Measurements from ENCODE around the gene CEP135.

CEP135 gene

DNA sequence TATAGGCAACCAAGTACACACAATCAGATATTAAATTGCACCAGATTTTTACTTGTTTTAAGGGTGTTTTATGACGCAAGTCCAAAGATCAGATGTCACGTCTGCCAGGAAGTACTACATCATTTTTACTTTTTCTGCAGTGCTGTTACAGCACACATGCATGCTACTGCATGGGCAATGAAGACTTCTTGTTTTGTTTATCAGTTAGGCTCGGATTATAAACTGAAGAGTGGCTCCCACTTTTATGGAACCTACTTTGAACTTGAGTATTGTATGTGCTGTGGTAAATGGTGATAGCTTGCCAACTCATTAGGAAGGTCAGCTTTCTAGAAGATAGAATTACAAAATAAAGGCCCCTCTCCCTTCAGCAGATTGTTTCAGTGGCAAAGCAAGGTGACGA, 131.6 kb downstream of the CEP135 start:
- FAIRE-seq (no peak), DNase-seq (ENCODE audit: insufficient read length, low spot score) (no peak)
- TF ChIP-seq SPI1 (IDR thresholded peaks at IDR 0.05; ENCODE audit: low read depth, low read length): no peak
- TF ChIP-seq TAF1 (IDR thresholded peaks at IDR 0.05; ENCODE audit: low read depth, low read length): no peak
- no peak for TF ChIP-seq POLR2A (IDR thresholded peaks at IDR 0.05; ENCODE audit: low read depth, low read length)
- no peak for TF ChIP-seq POLR2AphosphoS5 (IDR thresholded peaks at IDR 0.05; ENCODE audit: low read depth, low read length)
- no peak for TF ChIP-seq POU2F2 (IDR thresholded peaks at IDR 0.05; ENCODE audit: low read depth, low read length)
- no peak for TF ChIP-seq PAX5 (IDR thresholded peaks at IDR 0.05; ENCODE audit: insufficient read depth, low read length, severe bottlenecking)

DNA sequence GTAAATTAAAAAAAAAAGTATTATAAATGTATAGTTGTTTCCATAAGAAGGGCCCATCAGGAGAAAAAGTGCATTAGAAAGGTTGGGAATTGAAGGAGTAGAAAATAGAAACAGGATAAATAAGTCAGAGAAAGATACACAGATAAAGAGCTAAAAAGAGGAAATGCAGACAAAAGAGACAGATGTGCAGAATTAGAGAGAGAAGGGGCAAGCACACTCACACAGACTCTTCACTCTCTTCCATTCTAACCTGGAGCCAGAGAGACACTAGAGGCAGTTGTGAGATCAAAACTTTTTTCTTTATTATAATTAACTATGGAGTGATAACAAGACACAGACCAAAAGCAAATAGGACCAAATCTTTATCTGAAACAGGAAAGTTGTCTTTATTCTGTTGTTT, 134.1 kb downstream of the CEP135 start:
- TF ChIP-seq SPI1 (IDR thresholded peaks at IDR 0.05; ENCODE audit: low read depth, low read length) (0 out of 2 replicates have a peak, but pooled peaks have one; percentile 31), PAX5 (IDR thresholded peaks at IDR 0.05; ENCODE audit: insufficient read depth, low read length, severe bottlenecking) (no peak), TAF1 (IDR thresholded peaks at IDR 0.05; ENCODE audit: low read depth, low read length) (no peak), POU2F2 (IDR thresholded peaks at IDR 0.05; ENCODE audit: low read depth, low read length) (no peak)
- DNase-seq (ENCODE audit: insufficient read length, low spot score) (no peak), FAIRE-seq (no peak)
